ENCODE results near the gene NCAN. TPM values are rescaled to one million over a fixed set of nuclear protein-coding genes. Genes with fewer than 3 reads are reported as not detected.
"Not testable (repeated sequence)": the region's sequence is repeated elsewhere in the genome, so short reads cannot be mapped to it uniquely, and the experiment has no call there.

NCAN gene
- total RNA-seq, 3 donors from 2014 or later: not detected

DNA sequence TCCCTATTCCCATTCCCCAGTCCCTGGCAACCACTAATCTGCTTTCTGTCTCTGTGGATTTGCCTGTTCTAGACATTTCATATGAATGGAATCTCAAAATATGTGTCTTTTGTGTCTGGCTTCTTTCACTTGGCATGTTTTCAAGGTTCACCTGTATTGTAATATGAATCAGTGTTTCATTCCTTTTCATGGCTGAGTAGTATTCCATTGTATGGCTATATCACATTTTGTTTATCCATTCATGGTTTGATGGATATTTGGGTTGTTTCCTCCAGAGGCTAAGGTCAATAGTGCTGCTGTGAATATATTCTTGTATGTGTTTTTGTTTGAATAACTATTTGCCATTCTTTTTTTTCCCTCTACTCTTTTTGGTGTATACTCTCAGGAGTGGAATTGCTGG lies 24.4 kb downstream of the NCAN start:
- no peak overlapping the region for H3K27ac ChIP-seq
- H3K9me3 ChIP-seq: peaks cover 21 to 34% of the 10 kb centered on the region in 2 donors
- peaks cover 0 to 8% of the 10 kb centered on the region in 2 donors for H3K27me3 ChIP-seq
- intact Hi-C loops (cut with DNase I; ENCODE audit: low total_unique reads): no loop called here
- TF ChIP-seq POLR2A (IDR thresholded peaks at IDR 0.05): no peak
- no peak for TF ChIP-seq POLR2AphosphoS5 (IDR thresholded peaks at IDR 0.05)
- TF ChIP-seq, protein P1, sequence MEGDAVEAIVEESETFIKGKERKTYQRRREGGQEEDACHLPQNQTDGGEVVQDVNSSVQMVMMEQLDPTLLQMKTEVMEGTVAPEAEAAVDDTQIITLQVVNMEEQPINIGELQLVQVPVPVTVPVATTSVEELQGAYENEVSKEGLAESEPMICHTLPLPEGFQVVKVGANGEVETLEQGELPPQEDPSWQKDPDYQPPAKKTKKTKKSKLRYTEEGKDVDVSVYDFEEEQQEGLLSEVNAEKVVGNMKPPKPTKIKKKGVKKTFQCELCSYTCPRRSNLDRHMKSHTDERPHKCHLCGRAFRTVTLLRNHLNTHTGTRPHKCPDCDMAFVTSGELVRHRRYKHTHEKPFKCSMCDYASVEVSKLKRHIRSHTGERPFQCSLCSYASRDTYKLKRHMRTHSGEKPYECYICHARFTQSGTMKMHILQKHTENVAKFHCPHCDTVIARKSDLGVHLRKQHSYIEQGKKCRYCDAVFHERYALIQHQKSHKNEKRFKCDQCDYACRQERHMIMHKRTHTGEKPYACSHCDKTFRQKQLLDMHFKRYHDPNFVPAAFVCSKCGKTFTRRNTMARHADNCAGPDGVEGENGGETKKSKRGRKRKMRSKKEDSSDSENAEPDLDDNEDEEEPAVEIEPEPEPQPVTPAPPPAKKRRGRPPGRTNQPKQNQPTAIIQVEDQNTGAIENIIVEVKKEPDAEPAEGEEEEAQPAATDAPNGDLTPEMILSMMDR (IDR thresholded peaks at IDR 0.05): no peak
- no peak overlapping the region for H3K4me3 ChIP-seq
- H3K4me1 ChIP-seq: no peaks in the 10 kb centered on the region
- DNase-seq (ENCODE audit: low spot score in 2 of 2): no peak
- H3K36me3 ChIP-seq: no peaks in the 10 kb centered on the region

DNA sequence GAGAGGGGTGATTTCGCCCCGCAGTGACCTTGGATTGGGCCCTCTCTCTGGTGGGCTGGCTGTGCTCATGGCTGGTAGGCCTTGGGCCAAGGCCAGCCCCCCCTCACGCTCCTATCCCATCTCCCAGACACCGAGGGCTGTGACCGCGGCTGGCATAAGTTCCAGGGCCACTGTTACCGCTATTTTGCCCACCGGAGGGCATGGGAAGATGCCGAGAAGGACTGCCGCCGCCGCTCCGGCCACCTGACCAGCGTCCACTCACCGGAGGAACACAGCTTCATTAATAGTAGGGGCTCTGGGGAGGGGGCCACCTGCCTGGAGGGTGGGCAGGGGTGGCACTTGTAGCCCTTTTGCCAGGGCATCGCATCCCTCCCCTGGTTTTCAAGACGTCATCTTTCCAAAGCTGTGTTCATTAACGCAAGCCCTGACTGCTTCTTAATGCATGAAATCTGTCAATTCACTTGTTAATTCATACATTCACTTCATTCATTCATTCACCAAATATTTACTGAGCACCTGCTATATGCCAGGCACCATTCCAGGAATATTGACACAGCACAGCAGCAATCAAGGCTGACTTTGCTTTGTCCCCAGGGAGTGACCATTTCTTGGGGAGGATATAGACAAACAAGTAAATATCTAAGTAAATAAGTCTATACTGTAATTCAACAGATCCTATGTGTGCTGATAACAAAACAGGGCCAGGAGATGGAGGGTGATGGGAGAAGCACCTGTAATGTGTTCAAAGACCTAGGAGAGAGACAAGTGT lies 26.6 kb downstream of the NCAN start:
- Histone ChIP-seq H3K27me3 (peaks cover 0 to 8% of the 10 kb centered on the region in 2 donors), H3K9me3 (peaks cover 21 to 30% of the 10 kb centered on the region in 2 donors), H3K4me3 (no peak overlapping the region), H3K27ac (no peak overlapping the region), H3K4me1 (no peaks in the 10 kb centered on the region), H3K36me3 (no peaks in the 10 kb centered on the region)
- DNase-seq (ENCODE audit: low spot score in 2 of 2): no peak
- TF ChIP-seq POLR2AphosphoS5 (IDR thresholded peaks at IDR 0.05) (no peak), POLR2A (IDR thresholded peaks at IDR 0.05) (no peak)
- TF ChIP-seq, protein P1 (IDR thresholded peaks at IDR 0.05): no peak
- intact Hi-C loops (cut with DNase I; ENCODE audit: low total_unique reads): no loop called here

DNA sequence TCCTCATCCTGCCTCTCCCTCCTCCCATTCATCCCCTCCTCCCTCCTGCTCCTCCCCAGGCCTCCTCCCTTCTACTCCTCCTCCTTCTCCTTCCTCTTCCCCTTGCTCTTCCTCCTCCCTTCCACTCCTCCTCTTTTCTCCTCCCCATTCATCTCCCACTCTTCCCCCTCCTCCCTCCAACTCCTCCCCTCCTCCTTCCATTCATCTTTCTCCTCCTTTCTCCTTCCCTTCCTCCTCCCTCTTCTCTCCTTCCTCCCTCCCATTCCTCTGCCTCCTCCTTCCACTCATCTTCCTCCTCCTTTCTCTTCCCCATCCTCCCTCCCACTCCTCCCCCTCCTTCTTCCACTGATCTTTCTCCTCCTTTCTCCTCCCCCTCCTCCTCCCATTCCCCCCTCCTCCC lies 27.9 kb downstream of the NCAN start:
- Histone ChIP-seq H3K27me3 (peaks cover 0 to 8% of the 10 kb centered on the region in 2 donors), H3K9me3 (peaks cover 11 to 16% of the 10 kb centered on the region in 2 donors), H3K27ac (no peak overlapping the region), H3K4me3 (no peak overlapping the region), H3K36me3 (no peaks in the 10 kb centered on the region), H3K4me1 (no peaks in the 10 kb centered on the region)
- intact Hi-C loops (cut with DNase I; ENCODE audit: low total_unique reads): no loop called here
- TF ChIP-seq POLR2A (IDR thresholded peaks at IDR 0.05) (no peak), POLR2AphosphoS5 (IDR thresholded peaks at IDR 0.05) (no peak)
- TF ChIP-seq, protein P1 (IDR thresholded peaks at IDR 0.05): no peak
- DNase-seq (ENCODE audit: low spot score in 2 of 2): no peak

DNA sequence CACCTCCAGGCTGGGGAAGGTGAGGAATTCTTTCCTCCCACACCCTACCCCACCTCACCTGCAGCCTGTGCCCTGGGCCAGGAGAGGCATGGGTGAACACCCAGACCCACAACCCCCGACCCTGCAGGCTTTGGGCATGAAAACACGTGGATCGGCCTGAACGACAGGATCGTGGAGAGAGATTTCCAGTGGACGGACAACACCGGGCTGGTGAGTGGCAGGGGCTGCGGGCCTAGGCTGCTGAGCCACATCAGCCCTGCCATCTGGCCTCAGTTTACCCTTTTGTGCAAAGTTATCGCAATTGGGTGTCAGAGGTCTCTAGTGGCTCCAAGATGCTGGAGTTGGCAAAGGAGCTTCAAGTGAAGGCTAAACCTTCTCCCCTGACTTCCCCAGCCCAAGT lies 28.7 kb downstream of the NCAN start:
- no peak for DNase-seq (ENCODE audit: low spot score in 2 of 2)
- Histone ChIP-seq H3K36me3 (no peaks in the 10 kb centered on the region), H3K9me3 (peaks cover 3 to 8% of the 10 kb centered on the region in 2 donors), H3K4me1 (no peaks in the 10 kb centered on the region), H3K27ac (no peak overlapping the region), H3K4me3 (no peak overlapping the region), H3K27me3 (peaks cover 0 to 8% of the 10 kb centered on the region in 2 donors)
- intact Hi-C loops (cut with DNase I; ENCODE audit: low total_unique reads): no loop called here
- TF ChIP-seq POLR2AphosphoS5 (IDR thresholded peaks at IDR 0.05) (no peak), POLR2A (IDR thresholded peaks at IDR 0.05) (no peak)
- TF ChIP-seq, protein P1 (IDR thresholded peaks at IDR 0.05): no peak

DNA sequence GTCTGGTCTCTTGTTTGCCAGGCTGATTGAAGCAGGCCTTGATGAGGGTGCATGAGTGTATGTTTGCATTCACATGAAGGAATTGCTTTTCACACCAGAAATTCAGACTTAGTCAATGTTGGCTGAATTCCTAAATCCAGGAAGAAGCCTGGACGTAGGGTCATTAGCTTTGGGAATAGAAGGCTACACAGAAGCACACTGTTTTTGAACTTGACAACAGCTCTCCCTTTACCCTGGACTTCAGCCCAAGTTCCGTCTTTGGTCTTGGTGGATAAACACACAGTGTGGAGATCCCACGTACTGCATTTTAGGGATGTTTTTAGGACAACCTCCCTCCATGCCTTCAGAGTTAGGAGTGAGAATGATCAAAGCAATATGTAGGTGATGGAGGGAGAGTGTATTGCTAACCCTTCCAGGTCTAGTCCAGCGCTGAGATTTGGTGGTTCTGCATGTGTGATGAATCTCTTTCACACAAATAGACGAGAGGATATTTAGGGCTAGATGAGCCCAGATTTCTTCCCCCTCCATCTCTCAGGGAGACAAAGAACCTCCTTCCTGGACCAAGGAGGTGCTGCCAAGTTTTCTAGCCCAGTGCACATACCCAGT lies 38.5 kb downstream of the NCAN start:
- Histone ChIP-seq H3K27me3 (peaks cover 0 to 7% of the 10 kb centered on the region in 2 donors), H3K27ac (no peak overlapping the region), H3K9me3 (no peaks in the 10 kb centered on the region), H3K36me3 (no peaks in the 10 kb centered on the region), H3K4me1 (no peaks in the 10 kb centered on the region), H3K4me3 (no peak overlapping the region)
- TF ChIP-seq POLR2AphosphoS5 (IDR thresholded peaks at IDR 0.05) (no peak), POLR2A (IDR thresholded peaks at IDR 0.05) (no peak)
- TF ChIP-seq, protein P1 (IDR thresholded peaks at IDR 0.05): no peak
- DNase-seq (ENCODE audit: low spot score in 2 of 2): no peak
- intact Hi-C loops (cut with DNase I; ENCODE audit: low total_unique reads): no loop called here

DNA sequence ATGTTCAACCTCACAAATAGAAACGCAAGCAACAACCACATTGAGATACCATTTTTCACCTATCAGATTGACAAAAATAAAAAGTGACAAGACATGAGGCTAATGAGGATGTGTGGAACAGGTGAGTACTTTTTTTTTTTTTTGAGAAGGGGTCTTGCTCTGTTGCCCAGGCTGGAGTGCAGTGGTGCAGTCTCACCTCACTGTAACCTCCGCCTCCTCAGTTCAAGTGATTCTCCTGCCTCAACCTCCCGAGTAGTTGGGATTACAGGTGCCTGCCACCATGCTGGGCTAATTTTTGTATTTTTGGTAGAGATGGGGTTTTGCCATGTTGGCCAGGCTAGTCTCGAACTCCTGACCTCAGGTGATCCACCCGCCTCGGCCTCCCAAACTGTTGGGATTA lies 41.7 kb downstream of the NCAN start:
- DNase-seq (ENCODE audit: low spot score in 2 of 2); H3K4me3 ChIP-seq; H3K9me3 ChIP-seq; H3K27ac ChIP-seq; H3K36me3 ChIP-seq; intact Hi-C loops (cut with DNase I; ENCODE audit: low total_unique reads); H3K4me1 ChIP-seq: not testable (repeated sequence)
- peaks cover 0 to 11% of the 10 kb centered on the region in 2 donors for H3K27me3 ChIP-seq
